Upper lobe of left lung (tissue), 4 donors: ENCODE measurements around the gene TNKS2.

ENCODE experiments used
- CTCF ChIP-seq, 6 experiments: fragments of 450-650 bp in 4 of 6; fragments of 200-600 bp in 2 of 6; sonication (generic) in 2 of 6; IDR thresholded peaks; one replicate each; pipeline ENCODE4 v1.5.1; 2016 to 2019; ENCODE audit warnings: antibody characterized with exemption in 6 of 6
- EP300 ChIP-seq, 4 donors: sonication (generic); formaldehyde crosslinking; IDR thresholded peaks; one replicate each; pipeline ENCODE4 v1.5.1; 2017; ENCODE audit warnings: antibody characterized with exemption in 4 of 4, control low read depth in 2 of 4

- no peak for TF ChIP-seq CTCF (IDR thresholded peaks at IDR 0.05)
- no peak for TF ChIP-seq EP300 (IDR thresholded peaks at IDR 0.05)
These were observed 103.8 kb downstream of the TNKS2 start for GRCh38 chr10:91901784-91902677.
